ENCODE data around the gene RAVER1.
"Not testable (repeated sequence)": the region's sequence is repeated elsewhere in the genome, so short reads cannot be mapped to it uniquely, and the experiment has no call there.

- TF ChIP-seq TCF12 (IDR thresholded peaks at IDR 0.05; ENCODE audit: low read depth, low read length); POLR2A (IDR thresholded peaks at IDR 0.05; ENCODE audit: low read depth, low read length); MEF2B (IDR thresholded peaks at IDR 0.05; ENCODE audit: partially characterized antibody, poor library complexity, severe bottlenecking); POLR2AphosphoS5 (IDR thresholded peaks at IDR 0.05; ENCODE audit: low read length); EZH2 (IDR thresholded peaks at IDR 0.05; ENCODE audit: borderline replicate concordance, control insufficient read depth, low read depth, low read length); ZNF274 (IDR thresholded peaks at IDR 0.05; ENCODE audit: insufficient read depth, insufficient read length): not testable (repeated sequence)
- TF ChIP-seq, protein P1, sequence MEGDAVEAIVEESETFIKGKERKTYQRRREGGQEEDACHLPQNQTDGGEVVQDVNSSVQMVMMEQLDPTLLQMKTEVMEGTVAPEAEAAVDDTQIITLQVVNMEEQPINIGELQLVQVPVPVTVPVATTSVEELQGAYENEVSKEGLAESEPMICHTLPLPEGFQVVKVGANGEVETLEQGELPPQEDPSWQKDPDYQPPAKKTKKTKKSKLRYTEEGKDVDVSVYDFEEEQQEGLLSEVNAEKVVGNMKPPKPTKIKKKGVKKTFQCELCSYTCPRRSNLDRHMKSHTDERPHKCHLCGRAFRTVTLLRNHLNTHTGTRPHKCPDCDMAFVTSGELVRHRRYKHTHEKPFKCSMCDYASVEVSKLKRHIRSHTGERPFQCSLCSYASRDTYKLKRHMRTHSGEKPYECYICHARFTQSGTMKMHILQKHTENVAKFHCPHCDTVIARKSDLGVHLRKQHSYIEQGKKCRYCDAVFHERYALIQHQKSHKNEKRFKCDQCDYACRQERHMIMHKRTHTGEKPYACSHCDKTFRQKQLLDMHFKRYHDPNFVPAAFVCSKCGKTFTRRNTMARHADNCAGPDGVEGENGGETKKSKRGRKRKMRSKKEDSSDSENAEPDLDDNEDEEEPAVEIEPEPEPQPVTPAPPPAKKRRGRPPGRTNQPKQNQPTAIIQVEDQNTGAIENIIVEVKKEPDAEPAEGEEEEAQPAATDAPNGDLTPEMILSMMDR (IDR thresholded peaks at IDR 0.05 in 2 of 3, conservative IDR thresholded peaks at IDR 0.05 in 1 of 3; ENCODE audit: control insufficient read depth in 2 of 3, extremely low read depth in 1 of 3, insufficient read depth in 1 of 3, low read depth in 3 of 3, low read length in 3 of 3), result not testable (repeated sequence)
Measured at GRCh38 chr19:10366950-10367512, 33.7 kb upstream of the RAVER1 start.

Measured in GM12878 (cell line).